Measurements from ENCODE around the gene WDR93. TPM values are rescaled to one million over a fixed set of nuclear protein-coding genes. Genes with fewer than 3 reads are reported as not detected.
A peak's percentile ranks its signal among the peaks of the same experiment; 100 is the strongest.

The WDR93 gene
- total RNA-seq, 1 experiment from 2014 or later: 0.33 TPM

DNA sequence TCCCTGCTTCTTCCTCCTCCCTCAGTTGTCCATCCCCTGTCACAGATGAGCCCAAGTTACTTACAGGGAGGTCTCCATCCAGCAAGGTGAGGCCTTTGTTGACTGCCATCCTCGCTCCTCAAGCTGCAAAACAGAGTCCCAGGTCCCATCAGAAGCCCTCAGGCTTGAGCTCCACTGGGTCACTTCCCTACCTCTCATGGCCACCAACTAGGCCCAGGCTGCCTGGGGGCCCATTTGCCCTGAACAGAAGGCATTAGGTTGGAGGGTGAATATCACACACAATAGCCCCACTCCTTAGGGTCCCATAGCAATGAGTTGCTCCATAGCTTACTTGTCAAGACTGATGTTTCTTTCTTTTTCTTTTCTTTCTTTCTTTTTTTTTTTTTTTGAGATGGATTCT lies 13.2 kb upstream of the WDR93 start:
- Mint-ChIP-seq H3K27ac (ENCODE audit: low read depth, unreplicated experiment) (no peak overlapping the region), H3K4me3 (ENCODE audit: unreplicated experiment) (no peak overlapping the region), H3K4me1 (ENCODE audit: insufficient read depth, unreplicated experiment) (peaks cover 22% of the 10 kb centered on the region), H3K27me3 (ENCODE audit: insufficient read depth, unreplicated experiment) (no peaks in the 10 kb centered on the region), H3K9me3 (ENCODE audit: unreplicated experiment) (no peaks in the 10 kb centered on the region), H3K36me3 (ENCODE audit: insufficient read depth, unreplicated experiment) (no peaks in the 10 kb centered on the region)
- BruUV-seq (replicated peaks): no TSS peak
- DNase-seq (ENCODE audit: unreplicated experiment): no peak
- CTCF ChIA-PET: interaction anchor here (0.7 kb wide), 1 partner anchor 11 kb away, joined by 3 read pairs; no protein-coding TSS in a partner anchor
- POLR2A ChIA-PET: no interaction called here
- intact Hi-C loops (cut with micrococcal nuclease): no loop called here
- TF ChIP-seq CTCF (IDR thresholded peaks at IDR 0.05; ENCODE audit: unreplicated experiment): no peak

- no peak for DNase-seq (ENCODE audit: unreplicated experiment)
- CTCF ChIA-PET: interaction anchor here (0.6 to 1.1 kb wide), 4 partner anchors 14 to 20 kb away, joined by 3 to 6 read pairs (median 3); no protein-coding TSS in a partner anchor
- Mint-ChIP-seq H3K4me1 (ENCODE audit: insufficient read depth, unreplicated experiment) (peaks cover 22% of the 10 kb centered on the region), H3K27ac (ENCODE audit: low read depth, unreplicated experiment) (peak within 1 kb of the TSS; percentile 70), H3K36me3 (ENCODE audit: insufficient read depth, unreplicated experiment) (no peaks in the 10 kb centered on the region), H3K9me3 (ENCODE audit: unreplicated experiment) (no peaks in the 10 kb centered on the region), H3K27me3 (ENCODE audit: insufficient read depth, unreplicated experiment) (no peaks in the 10 kb centered on the region), H3K4me3 (ENCODE audit: unreplicated experiment) (peak within 1 kb of the TSS; percentile 3)
- no TSS peak for BruUV-seq (replicated peaks)
- intact Hi-C loops (cut with micrococcal nuclease): no loop called here
- no peak for TF ChIP-seq CTCF (IDR thresholded peaks at IDR 0.05; ENCODE audit: unreplicated experiment)
- POLR2A ChIA-PET: interaction anchor here (2.6 to 2.7 kb wide), 2 partner anchors 10 to 17 kb away, joined by 8 to 11 read pairs; no protein-coding TSS in a partner anchor
These were observed 11.4 kb upstream of the WDR93 start, which contains the start of gene PLIN1 for GRCh38 chr15:89679212-89679611. PLIN1 (minus strand) TSS chr15:89679367; CDS start chr15:89677489, 1,878 bp downstream.

GRCh38 chr15:89680282-89680873 lies 10.2 kb upstream of the WDR93 start:
- Mint-ChIP-seq H3K9me3 (ENCODE audit: unreplicated experiment) (no peaks in the 10 kb centered on the region), H3K4me1 (ENCODE audit: insufficient read depth, unreplicated experiment) (peaks cover 22% of the 10 kb centered on the region), H3K27me3 (ENCODE audit: insufficient read depth, unreplicated experiment) (no peaks in the 10 kb centered on the region), H3K27ac (ENCODE audit: low read depth, unreplicated experiment) (peak overlapping the region; percentile 70), H3K4me3 (ENCODE audit: unreplicated experiment) (peak overlapping the region; percentile 3), H3K36me3 (ENCODE audit: insufficient read depth, unreplicated experiment) (peaks cover 7% of the 10 kb centered on the region)
- TF ChIP-seq CTCF (IDR thresholded peaks at IDR 0.05; ENCODE audit: unreplicated experiment): no peak
- DNase-seq (ENCODE audit: unreplicated experiment): peak; percentile 94
- ChIA-PET CTCF (interaction anchor here (0.6 kb wide), 2 partner anchors 81 to 393 kb away, joined by 3 to 4 read pairs; no protein-coding TSS in a partner anchor), POLR2A (interaction anchor here (0.7 to 2.7 kb wide), 4 partner anchors 9 to 128 kb away, joined by 3 to 11 read pairs (median 6); no protein-coding TSS in a partner anchor)
- BruUV-seq (replicated peaks): no TSS peak
- intact Hi-C loops (cut with micrococcal nuclease): no loop called here

DNA sequence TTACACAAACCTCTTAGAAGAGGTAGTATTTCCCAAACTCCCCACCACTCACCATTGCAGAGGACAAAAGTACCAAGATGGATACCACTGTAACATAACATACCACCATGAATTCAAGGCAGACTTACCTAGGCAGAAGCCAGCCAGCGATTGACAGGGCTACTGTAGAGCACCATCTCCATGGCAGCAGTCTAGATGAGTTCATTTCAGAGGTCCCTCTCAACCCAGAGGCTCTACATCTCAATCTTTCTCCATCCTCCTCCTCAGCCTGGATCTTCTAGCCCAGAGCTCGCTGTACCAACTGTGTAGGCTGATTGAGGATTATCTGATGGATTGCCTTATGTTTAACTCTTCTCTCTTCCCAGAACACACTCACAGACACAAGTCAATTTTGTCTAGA lies 9.5 kb upstream of the WDR93 start:
- H3K27me3 Mint-ChIP-seq (ENCODE audit: insufficient read depth, unreplicated experiment): no peaks in the 10 kb centered on the region
- no peak overlapping the region for H3K4me3 Mint-ChIP-seq (ENCODE audit: unreplicated experiment)
- ChIA-PET POLR2A (interaction anchor here (0.7 to 2.7 kb wide), 3 partner anchors 8 to 129 kb away, joined by 3 to 11 read pairs (median 8); no protein-coding TSS in a partner anchor), CTCF (interaction anchor here (0.6 to 1.2 kb wide), 5 partner anchors 34 to 392 kb away, joined by 3 to 8 read pairs (median 3); partner anchors contain the start of gene TICRR)
- TF ChIP-seq CTCF (IDR thresholded peaks at IDR 0.05; ENCODE audit: unreplicated experiment): no peak
- H3K27ac Mint-ChIP-seq (ENCODE audit: low read depth, unreplicated experiment): peak overlapping the region; percentile 70
- peaks cover 7% of the 10 kb centered on the region for H3K36me3 Mint-ChIP-seq (ENCODE audit: insufficient read depth, unreplicated experiment)
- DNase-seq (ENCODE audit: unreplicated experiment): no peak
- no TSS peak for BruUV-seq (replicated peaks)
- intact Hi-C loops (cut with micrococcal nuclease): no loop called here
- H3K4me1 Mint-ChIP-seq (ENCODE audit: insufficient read depth, unreplicated experiment): peaks cover 22% of the 10 kb centered on the region
- H3K9me3 Mint-ChIP-seq (ENCODE audit: unreplicated experiment): no peaks in the 10 kb centered on the region

All from MCF 10A (cell line).